A673 (cell line): ENCODE data around the gene ATG4B. TPM values are rescaled to one million over a fixed set of nuclear protein-coding genes. Genes with fewer than 3 reads are reported as not detected.

Experiments used
- BruUV-seq: library from RNA; stranded (reverse); fragments of 400-500 nt; replicated peaks from 2 replicates; lab custom pipeline; 2021; lab: Mats Ljungman, UMichigan
- CTCF ChIA-PET: fragments of 300-600 bp; sonication (Branson Sonifier 250); formaldehyde crosslinking; loops from one replicate; lab custom pipeline; 2022; ENCODE audit warnings: antibody characterized with exemption; lab: Charles Lee
- POLR2A ChIA-PET: fragments of 300-600 bp; sonication (Branson Sonifier 250); formaldehyde crosslinking; loops from one replicate; lab custom pipeline; 2022; ENCODE audit warnings: antibody characterized with exemption; ENCODE audit not compliant: low non-redundant PET; lab: Charles Lee
- DNase-seq: peaks from one replicate; pipeline ENCODE4 v3.0.0-alpha.2; 2015; ENCODE audit warnings: low spot score
- H3K27ac ChIP-seq: fragments of 200-600 bp; sonication (generic); 2 replicates; pipeline ENCODE4 v1.5.1; 2016; ENCODE audit warnings: mixed run types, low read depth, mild to moderate bottlenecking, mixed read lengths, antibody characterized with exemption, low read length; ENCODE audit not compliant: poor library complexity, severe bottlenecking
- H3K27me3 ChIP-seq: fragments of 200-600 bp; sonication (generic); replicated peaks from 2 replicates; pipeline ENCODE4 v1.6.1; 2017; ENCODE audit warnings: mixed run types, low read depth, mild to moderate bottlenecking, mixed read lengths, antibody characterized with exemption, low read length; ENCODE audit not compliant: insufficient read depth, poor library complexity
- H3K36me3 ChIP-seq: fragments of 200-600 bp; sonication (generic); 2 replicates; pipeline ENCODE4 v1.6.1; 2016; ENCODE audit warnings: mixed run types, mild to moderate bottlenecking, mixed read lengths, antibody characterized with exemption, low read length; ENCODE audit not compliant: insufficient read depth, poor library complexity, severe bottlenecking
- H3K4me1 ChIP-seq: fragments of 200-600 bp; sonication (generic); 2 replicates; pipeline ENCODE4 v1.6.1; 2017; ENCODE audit warnings: mixed run types, mild to moderate bottlenecking, mixed read lengths, antibody characterized with exemption, low read length; ENCODE audit not compliant: insufficient read depth, poor library complexity, severe bottlenecking
- H3K4me3 ChIP-seq: fragments of 200-600 bp; sonication (generic); 2 replicates; pipeline ENCODE4 v1.5.1; 2016; ENCODE audit warnings: low read depth, mixed run types, mild to moderate bottlenecking, mixed read lengths, low read length; ENCODE audit not compliant: poor library complexity, severe bottlenecking
- H3K9me3 ChIP-seq: fragments of 200-600 bp; sonication (generic); 2 replicates; pipeline ENCODE4 v1.6.1; 2016; ENCODE audit warnings: mixed run types, low read depth, mild to moderate bottlenecking, mixed read lengths, antibody characterized with exemption, low read length; ENCODE audit not compliant: poor library complexity, severe bottlenecking
- CTCF ChIP-seq: fragments of 300-800, 200-600 bp; sonication (generic); conservative IDR thresholded peaks from 2 replicates; pipeline ENCODE4 v1.5.1; 2017; ENCODE audit warnings: low read depth, mild to moderate bottlenecking, antibody characterized with exemption, low read length, moderate library complexity, mixed read lengths
- EZH2 ChIP-seq: fragments of 200-600 bp; sonication (generic); IDR thresholded peaks from 2 replicates; pipeline ENCODE4 v1.6.1; 2017; ENCODE audit warnings: borderline replicate concordance, low read depth, mild to moderate bottlenecking, mixed read lengths, antibody characterized with exemption, low read length; ENCODE audit not compliant: poor library complexity, severe bottlenecking
- intact Hi-C: fragments of 100-400 bp; cut with micrococcal nuclease; formaldehyde crosslinking; loops from one replicate; pipeline ENCODE4 v1.10.0; 2022; ENCODE audit not compliant: unreplicated experiment
- total RNA-seq: library from RNA; stranded (reverse); gene quantifications from 2 replicates; pipeline ENCODE4 v1.2.3, GENCODE V29; 2021

ATG4B gene
- total RNA-seq, 1 experiment from 2014 or later, result 102 TPM

GRCh38 chr2:241668839-241669238 is 31.3 kb downstream of the ATG4B start:
- CTCF ChIA-PET, result no interaction called here
- no peaks in the 10 kb centered on the region for H3K27me3 ChIP-seq
- H3K4me1 ChIP-seq, result no peaks in the 10 kb centered on the region
- no peak overlapping the region for H3K27ac ChIP-seq
- no peak for DNase-seq
- TF ChIP-seq CTCF, result no peak
- no peak for TF ChIP-seq EZH2
- no peak overlapping the region for H3K4me3 ChIP-seq
- H3K36me3 ChIP-seq, result peaks cover 4% of the 10 kb centered on the region
- intact Hi-C loops, result no loop called here
- POLR2A ChIA-PET, result interaction anchor here (0.7 kb wide), 1 partner anchor 106 kb away, joined by 3 read pairs; no protein-coding TSS in a partner anchor
- no peaks in the 10 kb centered on the region for H3K9me3 ChIP-seq
- BruUV-seq, result no TSS peak

- no peak for DNase-seq
- TF ChIP-seq EZH2 (no peak), CTCF (no peak)
- ChIA-PET POLR2A (no interaction called here), CTCF (no interaction called here)
- Histone ChIP-seq H3K27ac (no peak overlapping the region), H3K4me1 (no peaks in the 10 kb centered on the region), H3K36me3 (peaks cover 10% of the 10 kb centered on the region), H3K9me3 (no peaks in the 10 kb centered on the region), H3K4me3 (no peak overlapping the region), H3K27me3 (no peaks in the 10 kb centered on the region)
- intact Hi-C loops, result no loop called here
- no TSS peak for BruUV-seq
These were observed 33.0 kb downstream of the ATG4B start for GRCh38 chr2:241670333-241671110.

GRCh38 chr2:241671457-241672240 is 34.2 kb downstream of the ATG4B start:
- peaks cover 20% of the 10 kb centered on the region for H3K36me3 ChIP-seq
- CTCF ChIA-PET, result interaction anchor here (0.5 kb wide), 1 partner anchor 159 kb away, joined by 5 read pairs; no protein-coding TSS in a partner anchor

More at GRCh38 chr2:241671457-241672240, 34.2 kb downstream of the ATG4B start:
- DNase-seq, result no peak
- no TSS peak for BruUV-seq
- intact Hi-C loops, result no loop called here
- Histone ChIP-seq H3K27me3 (no peaks in the 10 kb centered on the region), H3K4me3 (no peak overlapping the region), H3K9me3 (no peaks in the 10 kb centered on the region), H3K4me1 (no peaks in the 10 kb centered on the region), H3K27ac (no peak overlapping the region)
- TF ChIP-seq EZH2 (no peak), CTCF (no peak)
- POLR2A ChIA-PET, result no interaction called here
